Natural killer cell (primary cell): ENCODE results near the gene NLRP1. TPM values are rescaled to one million over a fixed set of nuclear protein-coding genes. Genes with fewer than 3 reads are reported as not detected.

ENCODE experiments used
- ATAC-seq, 3 donors: fragments of 150-1000 bp in 2 of 3; fragments of 200-7000 bp in 1 of 3; cut with Tn5 transposase; 1 replicate in 1 of 3; 2 replicates in 2 of 3; pipeline ENCODE4 v1.10.0; 2021; ENCODE audit warnings: mild to moderate bottlenecking in 2 of 3, moderate library complexity in 2 of 3
- DNase-seq, 2 donors: peaks; one replicate each; pipeline versions ENCODE4 v3.0.0 to v3.0.0-alpha.2; 2013 to 2021; ENCODE audit warnings: mixed read lengths in 1 of 2
- H3K27ac ChIP-seq: one replicate; pipeline ENCODE4 v1.5.1; 2013; ENCODE audit warnings: mild to moderate bottlenecking, low read length
- H3K27me3 ChIP-seq: one replicate; pipeline ENCODE4 v1.6.1; 2013; ENCODE audit warnings: low read length; ENCODE audit not compliant: control insufficient read depth, insufficient read depth
- H3K36me3 ChIP-seq: one replicate; pipeline ENCODE4 v1.6.1; 2013; ENCODE audit warnings: low read length; ENCODE audit not compliant: control insufficient read depth, insufficient read depth
- H3K4me1 ChIP-seq: one replicate; pipeline ENCODE4 v1.6.1; 2013; ENCODE audit warnings: low read length; ENCODE audit not compliant: control insufficient read depth, insufficient read depth
- H3K4me3 ChIP-seq: one replicate; pipeline ENCODE4 v1.5.1; 2013; ENCODE audit warnings: low read length
- H3K9me3 ChIP-seq: one replicate; pipeline ENCODE4 v1.6.1; 2013; ENCODE audit warnings: low read length; ENCODE audit not compliant: control insufficient read depth, insufficient read depth
- H3K27ac Mint-ChIP-seq, 2 donors: one replicate each; pipeline ENCODE4 v1.8.0; 2022; ENCODE audit warnings: mild to moderate bottlenecking in 2 of 2, mixed read lengths in 2 of 2, moderate library complexity in 1 of 2
- H3K27me3 Mint-ChIP-seq, 2 donors: one replicate each; pipeline ENCODE4 v1.8.0; 2022; ENCODE audit warnings: low read depth in 2 of 2, mixed read lengths in 2 of 2
- H3K36me3 Mint-ChIP-seq: one replicate; pipeline ENCODE4 v1.8.0; 2022; ENCODE audit warnings: mixed read lengths
- H3K4me1 Mint-ChIP-seq, 2 donors: one replicate each; pipeline ENCODE4 v1.8.0; 2022; ENCODE audit warnings: mixed read lengths in 2 of 2
- H3K4me3 Mint-ChIP-seq: one replicate; pipeline ENCODE4 v1.8.0; 2022; ENCODE audit warnings: mild to moderate bottlenecking, moderate library complexity, mixed read lengths
- H3K9me3 Mint-ChIP-seq, 2 donors: one replicate each; pipeline ENCODE4 v1.8.0; 2022; ENCODE audit warnings: mixed read lengths in 2 of 2
- CTCF ChIP-seq: fragments of 200-600 bp; IDR thresholded peaks from one replicate; pipeline ENCODE4 v1.8.0; 2022; ENCODE audit warnings: antibody characterized with exemption
- WGBS: methylation state at CpG from one replicate; pipeline ENCODE4 v1.1.7; 2013; ENCODE audit warnings: missing lambda C conversion rate; ENCODE audit not compliant: insufficient coverage; 5-methylcytosine and 5-hydroxymethylcytosine counted together
- intact Hi-C: fragments of 100-400 bp; cut with micrococcal nuclease; formaldehyde crosslinking; loops from one replicate; pipeline ENCODE4 v1.14.2; 2022
- total RNA-seq, 4 donors: library from RNA; stranded (reverse); fragments of 120-200 nt in 1 of 4; gene quantifications; one replicate each; pipeline versions ENCODE4 v1.2.3 to v1.2.4, GENCODE V29; 2013 to 2022

NLRP1 gene
- total RNA-seq, 3 donors from 2014 or later (not counting 1 experiment from before 2014, with no cell fraction given): 206 to 237 (median 209) TPM

GRCh38 chr17:5610956-5611355 lies 26.6 kb upstream of the NLRP1 start:
- DNase-seq (no peak), ATAC-seq (peak in 1 of 3 donors; percentile 42)
- Histone ChIP-seq H3K4me1 (no peaks in the 10 kb centered on the region), H3K27me3 (no peaks in the 10 kb centered on the region), H3K9me3 (no peaks in the 10 kb centered on the region), H3K4me3 (no peak overlapping the region), H3K36me3 (no peaks in the 10 kb centered on the region), H3K27ac (no peak overlapping the region)
- Mint-ChIP-seq H3K4me3 (no peak overlapping the region), H3K4me1 (no peaks in the 10 kb centered on the region), H3K36me3 (no peaks in the 10 kb centered on the region), H3K27ac (no peak overlapping the region), H3K27me3 (peaks cover 3 to 13% of the 10 kb centered on the region in 2 donors), H3K9me3 (no peaks in the 10 kb centered on the region)
- intact Hi-C loops: no loop called here
- TF ChIP-seq CTCF: no peak
- WGBS: 13% methylated on average over 6 of the region's 6 CpGs

- Mint-ChIP-seq H3K4me3 (no peak overlapping the region), H3K36me3 (no peaks in the 10 kb centered on the region), H3K27me3 (peaks cover 8 to 15% of the 10 kb centered on the region in 2 donors)
Measured at GRCh38 chr17:5608399-5609112, 24.2 kb upstream of the NLRP1 start.

GRCh38 chr17:5607946-5608345 lies 23.6 kb upstream of the NLRP1 start:
- TF ChIP-seq CTCF: no peak
- no peaks in the 10 kb centered on the region for H3K9me3 ChIP-seq
- Mint-ChIP-seq H3K9me3 (no peaks in the 10 kb centered on the region), H3K36me3 (no peaks in the 10 kb centered on the region), H3K4me3 (no peak overlapping the region), H3K27ac (no peak overlapping the region), H3K4me1 (no peaks in the 10 kb centered on the region), H3K27me3 (peaks cover 8 to 15% of the 10 kb centered on the region in 2 donors)
- 71% methylated on average over 3 of the region's 3 CpGs for WGBS
- intact Hi-C loops: no loop called here
- no peak for ATAC-seq
- no peaks in the 10 kb centered on the region for H3K27me3 ChIP-seq
- H3K27ac ChIP-seq: no peak overlapping the region
- H3K4me1 ChIP-seq: no peaks in the 10 kb centered on the region
- no peak for DNase-seq
- no peaks in the 10 kb centered on the region for H3K36me3 ChIP-seq
- no peak overlapping the region for H3K4me3 ChIP-seq

More at GRCh38 chr17:5608399-5609112, 24.2 kb upstream of the NLRP1 start:
- DNase-seq (no peak), ATAC-seq (no peak)
- TF ChIP-seq CTCF: no peak
- H3K27me3 ChIP-seq: no peaks in the 10 kb centered on the region
- Mint-ChIP-seq H3K4me1 (no peaks in the 10 kb centered on the region), H3K9me3 (no peaks in the 10 kb centered on the region), H3K27ac (no peak overlapping the region)
- no peaks in the 10 kb centered on the region for H3K9me3 ChIP-seq
- no peak overlapping the region for H3K4me3 ChIP-seq
- intact Hi-C loops: no loop called here
- no peaks in the 10 kb centered on the region for H3K4me1 ChIP-seq
- no peak overlapping the region for H3K27ac ChIP-seq
- H3K36me3 ChIP-seq: no peaks in the 10 kb centered on the region
- WGBS: 89% methylated on average over 12 of the region's 12 CpGs

- Mint-ChIP-seq H3K36me3 (no peaks in the 10 kb centered on the region), H3K9me3 (no peaks in the 10 kb centered on the region), H3K4me1 (no peaks in the 10 kb centered on the region), H3K27me3 (peaks cover 17 to 30% of the 10 kb centered on the region in 2 donors), H3K4me3 (no peak overlapping the region), H3K27ac (no peak overlapping the region)
- DNase-seq (no peak), ATAC-seq (no peak)
- TF ChIP-seq CTCF: no peak
- Histone ChIP-seq H3K4me3 (no peak overlapping the region), H3K36me3 (no peaks in the 10 kb centered on the region), H3K4me1 (no peaks in the 10 kb centered on the region), H3K27ac (no peak overlapping the region), H3K9me3 (no peaks in the 10 kb centered on the region), H3K27me3 (no peaks in the 10 kb centered on the region)
- intact Hi-C loops: no loop called here
- WGBS: 50% methylated on average over 4 of the region's 4 CpGs
Measured at GRCh38 chr17:5605452-5605851, 21.1 kb upstream of the NLRP1 start.
